Neural cell (in vitro differentiated cells): ENCODE results near the gene PSMD13. TPM values are rescaled to one million over a fixed set of nuclear protein-coding genes. Genes with fewer than 3 reads are reported as not detected.
"Not testable (repeated sequence)": the region's sequence is repeated elsewhere in the genome, so short reads cannot be mapped to it uniquely, and the experiment has no call there.

ENCODE experiments used
- H2AFZ ChIP-seq: fragments of 200-600, 300-800 bp; sonication (generic), shearing (Covaris generic); 2 replicates; pipeline ENCODE4 v1.6.0; 2014; ENCODE audit warnings: low read depth, mild to moderate bottlenecking, antibody characterized with exemption, low read length, moderate library complexity
- H3F3A ChIP-seq: fragments of 200-600 bp; shearing (Covaris generic); 2 replicates; pipeline ENCODE4 v1.6.1; 2016; ENCODE audit warnings: mild to moderate bottlenecking, moderate library complexity, mixed read lengths, antibody characterized with exemption, low read length; ENCODE audit not compliant: insufficient read depth, poor library complexity, severe bottlenecking
- H3K27ac ChIP-seq: fragments of 200-600, 300-800 bp; sonication (generic), shearing (Covaris generic); 2 replicates; pipeline ENCODE4 v1.5.1; 2014; ENCODE audit warnings: mild to moderate bottlenecking, low read length, moderate library complexity
- H3K27me3 ChIP-seq: fragments of 300-800, 200-600 bp; sonication (generic), shearing (Covaris generic); 2 replicates; pipeline ENCODE4 v1.6.0; 2014; ENCODE audit warnings: mild to moderate bottlenecking, low read depth, low read length, moderate library complexity; ENCODE audit not compliant: insufficient read depth
- H3K36me3 ChIP-seq: fragments of 300-800, 200-600 bp; sonication (generic), shearing (Covaris generic); 2 replicates; pipeline ENCODE4 v1.5.1; 2014; ENCODE audit warnings: mild to moderate bottlenecking, antibody characterized with exemption, low read length, moderate library complexity; ENCODE audit not compliant: insufficient read depth
- H3K4me2 ChIP-seq: fragments of 300-800, 200-600 bp; sonication (generic), shearing (Covaris generic); 2 replicates; pipeline ENCODE4 v1.6.0; 2014; ENCODE audit warnings: mild to moderate bottlenecking, low read length
- H3K4me3 ChIP-seq: fragments of 300-800, 200-600 bp; sonication (generic), shearing (Covaris generic); 2 replicates; pipeline ENCODE4 v1.5.1; 2014; ENCODE audit warnings: mild to moderate bottlenecking, low read length, moderate library complexity
- H3K79me2 ChIP-seq: fragments of 200-600 bp; shearing (Covaris generic); replicated peaks from 2 replicates; pipeline ENCODE4 v1.6.0; 2014; ENCODE audit warnings: mild to moderate bottlenecking, low read length, moderate library complexity; ENCODE audit not compliant: insufficient read depth
- H3K9ac ChIP-seq: fragments of 300-800, 200-600 bp; sonication (generic), shearing (Covaris generic); 2 replicates; pipeline ENCODE4 v1.6.1; 2016; ENCODE audit warnings: mild to moderate bottlenecking, low read length, mixed read lengths
- H3K9me2 ChIP-seq: fragments of 200-600 bp; shearing (Covaris generic); 2 replicates; pipeline ENCODE4 v1.6.1; 2016; ENCODE audit warnings: mild to moderate bottlenecking, low read length, mixed read lengths; ENCODE audit not compliant: insufficient read depth
- H3K9me3 ChIP-seq: fragments of 200-600, 300-800 bp; sonication (generic), shearing (Covaris generic); 2 replicates; pipeline ENCODE4 v1.6.1; 2016; ENCODE audit warnings: mild to moderate bottlenecking, mixed run types, low read length, moderate library complexity, mixed read lengths
- H4K20me1 ChIP-seq: fragments of 200-600 bp; shearing (Covaris generic); 2 replicates; pipeline ENCODE4 v1.6.1; 2016; ENCODE audit warnings: mild to moderate bottlenecking, mixed run types; ENCODE audit not compliant: insufficient read depth
- EP300 ChIP-seq: fragments of 450-650 bp; conservative IDR thresholded peaks from 2 replicates; pipeline ENCODE4 v1.6.1; 2014; ENCODE audit warnings: antibody characterized with exemption, mild to moderate bottlenecking, moderate library complexity; ENCODE audit not compliant: poor library complexity, severe bottlenecking
- MXI1 ChIP-seq: fragments of 450-650 bp; conservative IDR thresholded peaks from 2 replicates; pipeline ENCODE4 v1.6.1; 2014; ENCODE audit warnings: antibody characterized with exemption, mild to moderate bottlenecking; ENCODE audit not compliant: poor library complexity, severe bottlenecking
- POLR2AphosphoS5 ChIP-seq: IDR thresholded peaks from 2 replicates; pipeline ENCODE4 v1.6.1; 2012
- RAD21 ChIP-seq: fragments of 450-650 bp; conservative IDR thresholded peaks from 2 replicates; pipeline ENCODE4 v1.6.1; 2014; ENCODE audit warnings: antibody characterized with exemption, mild to moderate bottlenecking, moderate library complexity
- SMC3 ChIP-seq: fragments of 450-650 bp; conservative IDR thresholded peaks from 2 replicates; pipeline ENCODE4 v1.6.1; 2014; ENCODE audit warnings: antibody characterized with exemption, mild to moderate bottlenecking, moderate library complexity; ENCODE audit not compliant: poor library complexity
- TAF1 ChIP-seq: IDR thresholded peaks from 2 replicates; pipeline ENCODE4 v1.6.1; 2012; ENCODE audit warnings: low read depth
- polyA plus RNA-seq: library from polyadenylated mRNA; depleted of rRNA; stranded (reverse); fragments of >200 nt; gene quantifications from 2 replicates; pipeline ENCODE4 v1.2.3, GENCODE V29; 2014
- TF ChIP-seq, protein P1 (sequence below): fragments of 450-650 bp; IDR thresholded peaks from 2 replicates; pipeline ENCODE4 v1.5.1; 2014; ENCODE audit warnings: antibody characterized with exemption, mild to moderate bottlenecking, moderate library complexity; ENCODE audit not compliant: poor library complexity, severe bottlenecking

Gene PSMD13
- polyA plus RNA-seq, 1 donor from 2014 or later: 183 TPM

DNA sequence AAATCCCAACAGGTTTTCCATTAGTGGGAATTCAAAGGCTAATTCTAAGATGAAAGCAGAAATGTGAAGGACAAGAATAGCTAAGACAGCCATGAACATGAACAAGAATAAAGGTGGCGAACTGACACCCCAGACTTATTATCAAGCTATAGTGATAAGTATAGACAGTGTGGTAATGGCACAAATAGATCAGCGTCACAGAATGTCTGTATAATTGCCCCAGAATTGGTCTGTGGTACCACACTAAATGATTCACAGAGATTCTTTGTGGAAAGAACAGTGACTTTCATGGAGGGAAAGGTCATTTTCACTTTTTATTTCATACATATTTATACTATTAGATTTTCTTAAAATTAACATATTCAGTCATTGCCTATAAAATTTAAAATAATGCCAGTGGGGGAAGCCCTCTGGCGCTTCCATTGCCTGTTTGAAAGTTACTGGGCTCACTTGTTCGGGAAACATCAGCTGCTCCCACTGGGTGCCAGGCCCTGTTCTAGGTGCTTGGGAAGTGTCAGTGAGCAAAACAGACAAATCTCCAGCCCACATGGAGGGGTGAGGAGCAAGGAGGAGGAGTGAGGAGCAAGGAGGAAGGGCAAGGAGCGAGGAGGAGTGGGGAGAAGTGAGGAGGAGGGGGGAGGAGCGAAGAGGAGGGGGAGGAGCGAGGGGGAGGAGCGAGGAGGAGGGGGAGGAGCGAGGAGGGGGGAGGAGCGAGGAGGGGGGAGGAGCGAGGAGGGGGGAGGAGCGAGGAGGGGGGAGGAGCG is 30.1 kb downstream of the PSMD13 start (continued):
- TF ChIP-seq, protein P1, sequence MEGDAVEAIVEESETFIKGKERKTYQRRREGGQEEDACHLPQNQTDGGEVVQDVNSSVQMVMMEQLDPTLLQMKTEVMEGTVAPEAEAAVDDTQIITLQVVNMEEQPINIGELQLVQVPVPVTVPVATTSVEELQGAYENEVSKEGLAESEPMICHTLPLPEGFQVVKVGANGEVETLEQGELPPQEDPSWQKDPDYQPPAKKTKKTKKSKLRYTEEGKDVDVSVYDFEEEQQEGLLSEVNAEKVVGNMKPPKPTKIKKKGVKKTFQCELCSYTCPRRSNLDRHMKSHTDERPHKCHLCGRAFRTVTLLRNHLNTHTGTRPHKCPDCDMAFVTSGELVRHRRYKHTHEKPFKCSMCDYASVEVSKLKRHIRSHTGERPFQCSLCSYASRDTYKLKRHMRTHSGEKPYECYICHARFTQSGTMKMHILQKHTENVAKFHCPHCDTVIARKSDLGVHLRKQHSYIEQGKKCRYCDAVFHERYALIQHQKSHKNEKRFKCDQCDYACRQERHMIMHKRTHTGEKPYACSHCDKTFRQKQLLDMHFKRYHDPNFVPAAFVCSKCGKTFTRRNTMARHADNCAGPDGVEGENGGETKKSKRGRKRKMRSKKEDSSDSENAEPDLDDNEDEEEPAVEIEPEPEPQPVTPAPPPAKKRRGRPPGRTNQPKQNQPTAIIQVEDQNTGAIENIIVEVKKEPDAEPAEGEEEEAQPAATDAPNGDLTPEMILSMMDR: no peak
- no peak for TF ChIP-seq EP300
- TF ChIP-seq SMC3: no peak
- no peak for TF ChIP-seq POLR2AphosphoS5

DNA sequence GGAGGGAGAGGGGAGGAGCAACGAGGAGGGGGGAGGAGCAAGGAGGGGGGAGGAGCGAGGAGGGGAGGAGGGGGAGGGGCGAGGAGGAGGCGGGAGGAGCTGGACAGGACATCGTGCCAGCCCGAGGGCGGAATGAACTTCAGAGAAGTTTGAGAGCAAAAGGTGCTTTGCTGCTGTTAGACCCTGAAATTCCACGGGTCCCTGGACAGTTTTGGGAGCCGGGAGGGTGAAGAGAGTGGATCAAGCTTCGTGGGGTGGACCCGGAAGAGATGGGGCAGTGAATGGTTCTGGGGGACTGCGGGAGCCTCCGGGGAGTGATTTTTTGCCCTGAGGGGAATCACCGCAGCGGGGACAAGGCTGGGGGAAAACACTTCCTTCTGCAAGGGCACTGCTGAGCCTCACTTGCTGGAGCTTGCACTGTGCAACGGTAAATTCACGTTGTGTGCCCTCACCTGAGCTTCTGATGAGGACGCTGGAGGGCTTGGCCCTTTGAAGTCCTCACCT is 30.8 kb downstream of the PSMD13 start:
- H3K9me2 ChIP-seq: no peaks in the 10 kb centered on the region
- no peak overlapping the region for H3K4me3 ChIP-seq
- H3K4me2 ChIP-seq: no peak overlapping the region
- H4K20me1 ChIP-seq: no peaks in the 10 kb centered on the region
- H3F3A ChIP-seq: no peaks in the 10 kb centered on the region
- H3K36me3 ChIP-seq: no peaks in the 10 kb centered on the region
- no peak overlapping the region for H3K27ac ChIP-seq
- no peak overlapping the region for H3K9ac ChIP-seq
- no peak overlapping the region for H2AFZ ChIP-seq
- TF ChIP-seq TAF1 (no peak), SMC3 (no peak), RAD21 (no peak), MXI1 (no peak)
- no peaks in the 10 kb centered on the region for H3K27me3 ChIP-seq
- H3K9me3 ChIP-seq: no peaks in the 10 kb centered on the region
- no peaks in the 10 kb centered on the region for H3K79me2 ChIP-seq

DNA sequence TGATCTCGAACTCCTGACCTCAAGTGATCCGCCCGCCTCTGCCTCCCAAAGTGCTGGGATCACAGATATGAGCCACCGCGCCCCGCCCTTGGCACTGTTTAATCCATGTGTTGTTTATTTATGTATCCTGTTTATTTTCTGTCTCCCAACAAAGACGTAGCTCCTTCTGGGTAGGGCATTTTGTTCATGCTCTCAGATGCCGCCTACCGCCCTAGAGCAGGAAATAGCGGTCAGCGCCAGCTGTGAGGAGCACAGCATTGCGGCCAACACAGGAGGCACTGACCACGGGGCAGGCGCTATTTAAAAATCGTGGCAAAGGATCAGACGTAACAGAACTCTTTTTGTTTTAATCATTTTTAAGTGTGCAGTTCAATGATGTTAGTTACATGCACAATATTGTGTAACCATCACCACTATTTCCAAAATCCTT is 32.0 kb downstream of the PSMD13 start:
- H3K4me3 ChIP-seq, H2AFZ ChIP-seq, H3K9me2 ChIP-seq, H3K27me3 ChIP-seq, H3K79me2 ChIP-seq, H3F3A ChIP-seq, H4K20me1 ChIP-seq, H3K36me3 ChIP-seq, H3K27ac ChIP-seq, H3K9ac ChIP-seq, H3K9me3 ChIP-seq, H3K4me2 ChIP-seq: not testable (repeated sequence)

DNA sequence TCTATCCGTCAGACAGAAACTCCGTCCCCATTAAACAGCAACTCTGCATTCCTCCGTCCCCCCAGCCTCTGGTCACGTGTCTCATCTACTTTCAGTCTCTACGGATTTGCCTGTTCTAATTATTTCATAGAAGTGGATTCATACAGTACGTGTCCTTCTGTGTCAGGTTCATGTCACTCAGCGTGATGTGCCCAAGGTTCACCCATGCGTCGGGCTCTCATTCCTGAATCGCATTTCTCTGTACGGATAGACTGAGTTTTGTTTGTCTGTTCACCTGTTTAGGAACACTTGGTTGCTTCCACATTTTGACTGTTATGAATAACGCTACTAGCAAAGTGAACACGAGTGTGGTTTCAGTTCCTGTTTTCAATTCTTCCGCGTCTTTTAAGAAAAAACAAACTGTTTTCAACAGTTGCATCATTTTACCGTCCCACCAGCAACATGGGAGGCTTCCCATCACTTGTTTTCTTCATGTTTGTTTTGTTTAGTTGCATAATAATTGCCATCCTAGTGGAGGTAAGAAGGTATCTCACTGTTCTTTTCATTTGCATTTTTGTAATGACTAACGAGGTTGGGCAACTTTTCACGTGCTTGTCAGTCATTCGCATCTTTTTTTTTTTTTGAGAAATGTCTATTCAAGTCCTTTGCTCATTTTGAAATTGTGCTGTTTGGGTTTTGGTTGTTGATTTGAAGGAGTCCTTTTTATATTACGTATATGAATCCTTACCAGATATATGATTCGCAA is 32.5 kb downstream of the PSMD13 start:
- Histone ChIP-seq H3K27me3 (no peaks in the 10 kb centered on the region), H3K27ac (no peak overlapping the region), H3K4me3 (no peak overlapping the region), H3K4me2 (no peak overlapping the region), H4K20me1 (no peaks in the 10 kb centered on the region), H3K9me2 (no peaks in the 10 kb centered on the region), H3F3A (no peaks in the 10 kb centered on the region), H3K9me3 (no peaks in the 10 kb centered on the region), H2AFZ (no peak overlapping the region), H3K9ac (no peak overlapping the region), H3K36me3 (no peaks in the 10 kb centered on the region), H3K79me2 (no peaks in the 10 kb centered on the region)
- no peak for TF ChIP-seq RAD21
